B cell (primary cell): ENCODE results near the gene TKT. TPM values are rescaled to one million over a fixed set of nuclear protein-coding genes. Genes with fewer than 3 reads are reported as not detected.

ENCODE experiments used
- ATAC-seq: fragments of 200-7000 bp; cut with Tn5 transposase; one replicate; pipeline ENCODE4 v1.10.0; 2021; ENCODE audit warnings: low read depth, mild to moderate bottlenecking, moderate number of reproducible peaks, moderate library complexity
- CTCF ChIA-PET: fragments of 350-600 bp; sonication (Branson Sonifier 250); formaldehyde crosslinking; loops from one replicate; lab custom pipeline; 2021; ENCODE audit warnings: antibody characterized with exemption, inconsistent platforms; lab: Charles Lee
- POLR2A ChIA-PET: fragments of 350-600 bp; sonication (Branson Sonifier 250); formaldehyde crosslinking; loops from one replicate; lab custom pipeline; 2021; ENCODE audit warnings: antibody characterized with exemption; lab: Charles Lee
- DNase-seq: peaks from one replicate; pipeline ENCODE4 v3.0.0; 2013
- H2AFZ ChIP-seq: 2 replicates; pipeline ENCODE4 v1.6.1; 2012; ENCODE audit warnings: mild to moderate bottlenecking, low read depth, low read length; ENCODE audit not compliant: insufficient read depth, poor library complexity, severe bottlenecking
- H3K27ac ChIP-seq, 2 donors: 1 replicate in 1 of 2; 2 replicates in 1 of 2; pipeline ENCODE4 v1.5.1; 2012 to 2013; ENCODE audit warnings: low read length in 2 of 2, mild to moderate bottlenecking in 2 of 2, moderate library complexity in 1 of 2
- H3K27me3 ChIP-seq, 4 experiments: fragments of 200-600 bp in 1 of 4; sonication (generic) in 1 of 4; replicated peaks in 1 of 4; 1 replicate in 2 of 4; 2 replicates in 2 of 4; pipeline versions ENCODE4 v1.6.1 to v1.7.0; 2013 to 2016; ENCODE audit warnings: low read length in 3 of 4, mild to moderate bottlenecking in 2 of 4, mixed read lengths in 1 of 4, moderate library complexity in 1 of 4; ENCODE audit not compliant: insufficient read depth in 4 of 4, control insufficient read depth in 3 of 4; ENCODE audit errors: control extremely low read depth in 1 of 4
- H3K36me3 ChIP-seq, 2 experiments: replicated peaks in 1 of 2; 1 replicate in 1 of 2; 2 replicates in 1 of 2; pipeline versions ENCODE4 v1.6.1 to v1.7.1; 2013; ENCODE audit warnings: low read length in 1 of 2; ENCODE audit not compliant: insufficient read depth in 2 of 2, control insufficient read depth in 1 of 2; ENCODE audit errors: control extremely low read depth in 1 of 2, extremely low read depth in 1 of 2
- H3K4me1 ChIP-seq, 2 donors: fragments of 200-600 bp in 1 of 2; sonication (generic) in 1 of 2; 1 replicate in 1 of 2; 2 replicates in 1 of 2; pipeline versions ENCODE4 v1.5.1 to v1.6.1; 2013 to 2017; ENCODE audit warnings: low read length in 2 of 2; ENCODE audit not compliant: control insufficient read depth in 2 of 2, insufficient read depth in 2 of 2
- H3K4me2 ChIP-seq: replicated peaks from 2 replicates; pipeline ENCODE3; 2012; ENCODE audit warnings: mild to moderate bottlenecking, low read depth, low read length; ENCODE audit not compliant: poor library complexity, severe bottlenecking
- H3K4me3 ChIP-seq, 5 experiments: fragments of 200-600 bp in 1 of 5; sonication (generic) in 1 of 5; 1 replicate in 3 of 5; 2 replicates in 2 of 5; pipeline versions ENCODE4 v1.5.1 to v1.7.0; 2011 to 2016; ENCODE audit warnings: low read length in 4 of 5, mild to moderate bottlenecking in 4 of 5, low read depth in 2 of 5, control low read depth in 1 of 5, moderate library complexity in 1 of 5; ENCODE audit not compliant: insufficient read depth in 1 of 5; ENCODE audit errors: control extremely low read depth in 1 of 5, extremely low read depth in 1 of 5
- H3K79me2 ChIP-seq: fragments of 200-600 bp; sonication (generic); one replicate; pipeline ENCODE4 v1.6.0; 2016; ENCODE audit warnings: low read length; ENCODE audit not compliant: control insufficient read depth, insufficient read depth
- H3K9ac ChIP-seq: fragments of 200-600 bp; sonication (generic); 2 replicates; pipeline ENCODE4 v1.6.1; 2017; ENCODE audit warnings: mild to moderate bottlenecking, low read length, moderate library complexity
- H3K9me3 ChIP-seq, 3 donors: one replicate each; pipeline versions ENCODE4 v1.6.1 to v1.7.1; 2013; ENCODE audit warnings: low read length in 2 of 3; ENCODE audit not compliant: control insufficient read depth in 2 of 3, insufficient read depth in 1 of 3; ENCODE audit errors: control extremely low read depth in 1 of 3
- H4K20me1 ChIP-seq: 2 replicates; pipeline ENCODE4 v1.6.0; 2012; ENCODE audit warnings: mild to moderate bottlenecking, low read length; ENCODE audit not compliant: insufficient read depth, control insufficient read depth, poor library complexity, severe bottlenecking
- H3K27ac Mint-ChIP-seq: one replicate; pipeline ENCODE4 v1.8.0; 2021; ENCODE audit warnings: mixed read lengths
- H3K27me3 Mint-ChIP-seq: one replicate; pipeline ENCODE4 v1.8.0; 2021; ENCODE audit warnings: mixed read lengths
- H3K4me1 Mint-ChIP-seq: one replicate; pipeline ENCODE4 v1.8.0; 2021; ENCODE audit warnings: mixed read lengths
- H3K4me3 Mint-ChIP-seq: one replicate; pipeline ENCODE4 v1.8.0; 2021; ENCODE audit warnings: mixed read lengths
- H3K9me3 Mint-ChIP-seq: one replicate; pipeline ENCODE4 v1.8.0; 2022; ENCODE audit warnings: mixed read lengths; ENCODE audit not compliant: insufficient read depth
- EZH2 ChIP-seq: IDR thresholded peaks from 2 replicates; pipeline ENCODE4 v1.6.1; 2012; ENCODE audit warnings: borderline replicate concordance, low read depth, mild to moderate bottlenecking, moderate library complexity, low read length; ENCODE audit not compliant: insufficient read depth, poor library complexity, severe bottlenecking
- WGBS: methylation state at CpG from one replicate; pipeline ENCODE4 v1.1.5; 2013; ENCODE audit warnings: missing lambda C conversion rate; ENCODE audit not compliant: insufficient coverage; 5-methylcytosine and 5-hydroxymethylcytosine counted together
- intact Hi-C: fragments of 100-400 bp; cut with micrococcal nuclease; formaldehyde crosslinking; loops from one replicate; pipeline ENCODE4 v1.10.0; 2022
- polyA plus RNA-seq: library from polyadenylated mRNA; depleted of rRNA; stranded (reverse); fragments of >200 nt; gene quantifications from 2 replicates; pipeline ENCODE4 v1.2.3, GENCODE V29; 2012
- total RNA-seq, 2 donors: library from RNA; stranded (reverse); fragments of 120-200 nt in 1 of 2; gene quantifications; 1 replicate in 1 of 2; 2 replicates in 1 of 2; pipeline versions ENCODE4 v1.2.3 to v1.2.4, GENCODE V29; 2013 to 2022
- TF ChIP-seq, protein P1 (sequence below): fragments of 200-600 bp; IDR thresholded peaks from one replicate; pipeline ENCODE4 v1.8.0; 2022; ENCODE audit warnings: antibody characterized with exemption, mild to moderate bottlenecking

The TKT gene
- total and polyA plus RNA-seq, 2 donors (not counting 1 experiment from before 2014, with no cell fraction given): 69.5 to 81.0 TPM

GRCh38 chr3:53238051-53238850 is 17.6 kb downstream of the TKT start:
- peaks cover 35% of the 10 kb centered on the region for H4K20me1 ChIP-seq
- H3K79me2 ChIP-seq: peaks cover 25% of the 10 kb centered on the region
- H3K9me3 ChIP-seq: no peaks in the 10 kb centered on the region
- peaks cover 1% of the 10 kb centered on the region for H3K4me1 Mint-ChIP-seq
- no peaks in the 10 kb centered on the region for H3K27me3 Mint-ChIP-seq
- TF ChIP-seq, protein P1, sequence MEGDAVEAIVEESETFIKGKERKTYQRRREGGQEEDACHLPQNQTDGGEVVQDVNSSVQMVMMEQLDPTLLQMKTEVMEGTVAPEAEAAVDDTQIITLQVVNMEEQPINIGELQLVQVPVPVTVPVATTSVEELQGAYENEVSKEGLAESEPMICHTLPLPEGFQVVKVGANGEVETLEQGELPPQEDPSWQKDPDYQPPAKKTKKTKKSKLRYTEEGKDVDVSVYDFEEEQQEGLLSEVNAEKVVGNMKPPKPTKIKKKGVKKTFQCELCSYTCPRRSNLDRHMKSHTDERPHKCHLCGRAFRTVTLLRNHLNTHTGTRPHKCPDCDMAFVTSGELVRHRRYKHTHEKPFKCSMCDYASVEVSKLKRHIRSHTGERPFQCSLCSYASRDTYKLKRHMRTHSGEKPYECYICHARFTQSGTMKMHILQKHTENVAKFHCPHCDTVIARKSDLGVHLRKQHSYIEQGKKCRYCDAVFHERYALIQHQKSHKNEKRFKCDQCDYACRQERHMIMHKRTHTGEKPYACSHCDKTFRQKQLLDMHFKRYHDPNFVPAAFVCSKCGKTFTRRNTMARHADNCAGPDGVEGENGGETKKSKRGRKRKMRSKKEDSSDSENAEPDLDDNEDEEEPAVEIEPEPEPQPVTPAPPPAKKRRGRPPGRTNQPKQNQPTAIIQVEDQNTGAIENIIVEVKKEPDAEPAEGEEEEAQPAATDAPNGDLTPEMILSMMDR: no peak
- TF ChIP-seq EZH2: no peak
- no peaks in the 10 kb centered on the region for H3K4me1 ChIP-seq
- no peak overlapping the region for H3K4me3 Mint-ChIP-seq
- no peak overlapping the region for H3K9ac ChIP-seq
- WGBS: 88% methylated on average over 5 of the region's 6 CpGs
- no peak overlapping the region for H3K4me3 ChIP-seq
- H3K27me3 ChIP-seq: no peaks in the 10 kb centered on the region
- no peak for ATAC-seq
- peaks cover 0 to 75% of the 10 kb centered on the region in 2 experiments for H3K36me3 ChIP-seq
- H2AFZ ChIP-seq: no peak overlapping the region
- no peak for DNase-seq
- no peak overlapping the region for H3K27ac ChIP-seq
- H3K9me3 Mint-ChIP-seq: no peaks in the 10 kb centered on the region
- ChIA-PET CTCF (no interaction called here), POLR2A (no interaction called here)
- H3K27ac Mint-ChIP-seq: no peak overlapping the region
- intact Hi-C loops: no loop called here
- no peak overlapping the region for H3K4me2 ChIP-seq

DNA sequence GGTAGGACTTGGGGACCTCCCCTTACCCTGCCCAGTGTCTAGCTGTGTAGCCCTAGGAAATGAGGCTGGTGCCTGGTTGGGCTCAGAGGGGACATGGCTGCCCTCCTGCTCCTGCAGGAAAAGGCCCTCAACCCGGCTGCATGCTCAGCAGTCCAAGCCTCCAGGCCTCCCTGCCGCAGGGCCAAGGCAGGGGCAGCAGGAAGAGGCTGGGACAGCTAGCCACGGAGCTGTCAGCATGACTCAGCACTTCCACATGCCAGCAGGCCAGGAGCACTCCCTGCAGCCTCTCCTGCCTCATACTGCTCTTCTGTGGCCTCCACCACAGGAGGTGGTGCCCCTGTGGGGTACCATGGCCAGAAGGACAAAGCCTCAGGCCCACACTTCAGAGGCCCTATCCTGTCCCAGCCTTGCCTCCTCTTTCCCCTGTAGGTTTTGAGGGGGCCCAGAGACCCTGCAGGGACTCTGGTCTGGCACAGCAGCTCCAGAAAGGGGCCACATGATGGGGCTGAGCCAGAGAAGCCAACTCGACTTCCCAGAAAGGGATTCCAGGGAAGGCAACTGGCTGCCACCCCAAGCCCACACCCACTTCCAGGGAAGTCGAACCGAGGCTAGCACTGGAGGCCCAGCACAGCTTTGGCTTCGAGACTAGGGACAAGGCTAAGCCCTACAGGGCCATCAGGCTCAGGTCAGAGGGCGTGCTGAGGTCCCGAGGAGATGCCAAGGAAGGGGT is 19.5 kb downstream of the TKT start:
- Histone ChIP-seq H3K27ac (no peak overlapping the region), H3K4me2 (no peak overlapping the region), H4K20me1 (peaks cover 15% of the 10 kb centered on the region), H3K27me3 (no peaks in the 10 kb centered on the region), H3K9ac (no peak overlapping the region), H2AFZ (no peak overlapping the region), H3K9me3 (no peaks in the 10 kb centered on the region), H3K36me3 (peaks cover 0 to 81% of the 10 kb centered on the region in 2 experiments), H3K4me3 (no peak overlapping the region), H3K4me1 (no peaks in the 10 kb centered on the region), H3K79me2 (peaks cover 6% of the 10 kb centered on the region)
- Mint-ChIP-seq H3K9me3 (no peaks in the 10 kb centered on the region), H3K27me3 (no peaks in the 10 kb centered on the region), H3K27ac (no peak overlapping the region), H3K4me1 (no peaks in the 10 kb centered on the region), H3K4me3 (no peak overlapping the region)
- ATAC-seq (no peak), DNase-seq (no peak)
- intact Hi-C loops: no loop called here
- ChIA-PET CTCF (interaction anchor here (1.4 kb wide), 1 partner anchor 122 kb away, joined by 4 read pairs; no protein-coding TSS in a partner anchor), POLR2A (no interaction called here)
- no peak for TF ChIP-seq EZH2
- TF ChIP-seq, protein P1: no peak
- 82% methylated on average over 9 of the region's 9 CpGs for WGBS
